HCT116 (cell line): Measurements from ENCODE around the gene MED19. TPM values are rescaled to one million over a fixed set of nuclear protein-coding genes. Genes with fewer than 3 reads are reported as not detected.
A peak's percentile ranks its signal among the peaks of the same experiment; 100 is the strongest.

Source experiments
- ATAC-seq: fragments of 200-7000 bp; cut with Tn5 transposase; 2 replicates; pipeline ENCODE4 v1.9.1; 2020; ENCODE audit warnings: mild to moderate bottlenecking, moderate library complexity
- BruUV-seq: library from RNA; stranded (reverse); fragments of 400-500 nt; replicated peaks from 2 replicates; lab custom pipeline; 2021; lab: Mats Ljungman, UMichigan
- CTCF ChIA-PET: fragments of 300-600 bp; sonication (Branson Sonifier 250); formaldehyde crosslinking; loops from one replicate; lab custom pipeline; 2021; ENCODE audit warnings: antibody characterized with exemption; lab: Charles Lee
- POLR2A ChIA-PET: fragments of 300-600, 350-600 bp; sonication (Branson Sonifier 250); formaldehyde crosslinking; loops from one replicate; lab custom pipeline; 2021; ENCODE audit warnings: antibody characterized with exemption; lab: Charles Lee
- RAD21 ChIA-PET, 2 experiments: fragments of 300-600 bp; sonication (Branson Sonifier 250); formaldehyde crosslinking; loops; one replicate each; lab custom pipeline; 2023; ENCODE audit warnings: low total read pairs in 2 of 2; ENCODE audit not compliant: uncharacterized antibody in 2 of 2, unreplicated experiment in 2 of 2, low non-redundant PET in 1 of 2; lab: Charles Lee
- DNase-seq: peaks from one replicate; pipeline ENCODE4 v3.0.0-alpha.2; 2010; ENCODE audit warnings: low read depth, low spot score
- H2AFZ ChIP-seq: fragments of 200-600 bp; shearing (Covaris generic), sonication (generic); 2 replicates; pipeline ENCODE4 v1.6.1; 2017; ENCODE audit warnings: low read depth, mixed run types, mixed read lengths, antibody characterized with exemption, low read length; ENCODE audit not compliant: poor library complexity, severe bottlenecking
- H3K27ac ChIP-seq: 2 replicates; pipeline ENCODE4 v1.5.1; 2012; ENCODE audit warnings: low read depth, low read length
- H3K27me3 ChIP-seq: fragments of 200-600 bp; sonication (generic); 2 replicates; pipeline ENCODE4 v1.6.1; 2016; ENCODE audit warnings: mixed run types, low read length, mixed read lengths; ENCODE audit not compliant: insufficient read depth
- H3K36me3 ChIP-seq, 2 experiments: fragments of 200-500 bp in 1 of 2; fragments of 200-600 bp in 1 of 2; sonication (Bioruptor generic) in 1 of 2; sonication (generic) in 1 of 2; 2 replicates each; pipeline versions ENCODE4 v1.5.1 to v1.6.1; 2014 to 2016; ENCODE audit warnings: low read length in 2 of 2, inconsistent platforms in 1 of 2, mixed read lengths in 1 of 2, mixed run types in 1 of 2; ENCODE audit not compliant: insufficient read depth in 2 of 2, control insufficient read depth in 1 of 2
- H3K4me1 ChIP-seq, 2 experiments: fragments of 200-600 bp in 1 of 2; sonication (generic) in 1 of 2; 2 replicates each; pipeline versions ENCODE4 v1.5.1 to v1.6.1; 2012 to 2017; ENCODE audit warnings: low read length in 2 of 2, inconsistent platforms in 1 of 2, mild to moderate bottlenecking in 1 of 2, mixed read lengths in 1 of 2, mixed run types in 1 of 2, moderate library complexity in 1 of 2; ENCODE audit not compliant: insufficient read depth in 2 of 2, control insufficient read depth in 1 of 2
- H3K4me2 ChIP-seq: fragments of 200-600 bp; sonication (generic); 2 replicates; pipeline ENCODE4 v1.6.1; 2017; ENCODE audit warnings: mixed run types, low read length, mixed read lengths
- H3K4me3 ChIP-seq, 2 experiments: fragments of 200-600 bp in 1 of 2; sonication (generic) in 1 of 2; replicated peaks in 1 of 2; 2 replicates each; pipeline ENCODE4 v1.5.1; 2011 to 2016; ENCODE audit warnings: low read length in 2 of 2, control low read depth in 1 of 2, low read depth in 1 of 2, mild to moderate bottlenecking in 1 of 2, mixed read lengths in 1 of 2, mixed run types in 1 of 2
- H3K79me2 ChIP-seq: fragments of 200-600 bp; sonication (generic); 2 replicates; pipeline ENCODE4 v1.6.1; 2017; ENCODE audit warnings: mild to moderate bottlenecking, mixed run types, low read length, moderate library complexity, mixed read lengths; ENCODE audit not compliant: insufficient read depth
- H3K9ac ChIP-seq: fragments of 200-600 bp; sonication (generic); 2 replicates; pipeline ENCODE4 v1.6.1; 2016; ENCODE audit warnings: low read length, mixed read lengths
- H3K9me2 ChIP-seq: fragments of 200-600 bp; sonication (generic), shearing (Covaris generic); 2 replicates; pipeline ENCODE4 v1.6.1; 2017; ENCODE audit warnings: mixed run types, mild to moderate bottlenecking, moderate library complexity; ENCODE audit not compliant: insufficient read depth
- H3K9me3 ChIP-seq, 2 experiments: fragments of 200-500 bp in 1 of 2; fragments of 200-600 bp in 1 of 2; sonication (Bioruptor generic) in 1 of 2; sonication (generic) in 1 of 2; 2 replicates each; pipeline ENCODE4 v1.6.1; 2014 to 2017; ENCODE audit warnings: low read length in 2 of 2, mixed read lengths in 2 of 2, inconsistent platforms in 1 of 2, low read depth in 1 of 2, mild to moderate bottlenecking in 1 of 2, mixed run types in 1 of 2, moderate library complexity in 1 of 2; ENCODE audit not compliant: control insufficient read depth in 1 of 2, insufficient read depth in 1 of 2
- H4K20me1 ChIP-seq: fragments of 200-600 bp; sonication (generic), shearing (Covaris generic); 2 replicates; pipeline ENCODE4 v1.6.1; 2017; ENCODE audit warnings: mixed run types, mild to moderate bottlenecking, moderate library complexity; ENCODE audit not compliant: insufficient read depth
- RAD21 ChIP-seq: IDR thresholded peaks from 2 replicates; pipeline ENCODE4 v1.6.1; 2012; ENCODE audit warnings: low read depth, mild to moderate bottlenecking
- ZNF274 ChIP-seq: fragments of 200-500 bp; sonication (Bioruptor generic); IDR thresholded peaks from 2 replicates; pipeline ENCODE4 v1.6.1; 2014; ENCODE audit warnings: mild to moderate bottlenecking, low read depth, low read length, inconsistent platforms
- intact Hi-C: fragments of 100-400 bp; cut with micrococcal nuclease; formaldehyde crosslinking; loops from 2 replicates; pipeline ENCODE4 v1.10.0; 2022
- total RNA-seq: library from RNA; stranded (reverse); gene quantifications from one replicate; pipeline ENCODE4 v1.2.1, GENCODE V29; 2021; ENCODE audit not compliant: unreplicated experiment
- TF ChIP-seq, protein P1 (sequence below), 3 experiments: fragments of 200-600 bp in 1 of 3; sonication (generic) in 1 of 3; IDR thresholded peaks in 2 of 3; conservative IDR thresholded peaks in 1 of 3; 2 replicates each; pipeline ENCODE4 v1.5.1; 2012 to 2017; ENCODE audit warnings: low read depth in 2 of 3, low read length in 2 of 3, antibody characterized with exemption in 1 of 3, borderline replicate concordance in 1 of 3, control low read depth in 1 of 3, mild to moderate bottlenecking in 1 of 3, mixed read lengths in 1 of 3, mixed run types in 1 of 3, moderate library complexity in 1 of 3; ENCODE audit not compliant: insufficient read depth in 1 of 3
- TF ChIP-seq, protein P2 (sequence below): IDR thresholded peaks from 2 replicates; pipeline ENCODE4 v1.6.1; 2012; ENCODE audit warnings: low read depth

The MED19 gene
- total RNA-seq, 1 experiment from 2014 or later = 18.0 TPM

DNA sequence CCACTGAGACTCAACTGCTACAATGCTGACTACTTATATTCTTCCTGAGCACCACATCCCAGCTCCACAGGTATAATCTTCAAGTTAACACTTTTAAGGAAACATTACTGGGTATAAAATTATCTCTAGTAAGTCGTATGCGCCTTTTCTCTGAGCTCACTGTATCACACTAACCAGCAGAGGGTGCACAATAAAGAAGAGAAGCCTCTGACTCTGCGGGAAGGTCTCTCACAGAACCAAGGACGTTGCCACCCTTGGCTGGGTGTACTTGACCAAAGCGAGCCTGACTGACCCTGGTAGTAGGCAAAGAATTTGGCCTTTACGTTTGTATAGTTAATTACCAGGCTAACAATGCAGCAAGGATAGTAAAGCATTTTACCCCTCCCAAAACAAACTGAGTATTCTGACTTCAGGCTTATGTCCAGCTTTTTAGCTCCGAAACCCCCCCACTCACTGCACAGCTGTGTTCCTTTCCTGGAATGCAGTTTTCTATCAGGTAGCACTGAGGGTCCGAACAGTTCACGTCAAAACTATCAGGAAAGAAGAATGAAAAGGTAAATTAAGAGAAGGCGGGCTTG, 39.8 kb upstream of the MED19 start, which contains the start of gene BTBD18:
Gene BTBD18 (minus strand): TSS at position 144 of the 578 bp plus-strand sequence. CDS start 631 bp downstream, outside the sequence.
- H3K4me1 ChIP-seq = peaks cover 0 to 12% of the 10 kb centered on the region in 2 experiments; a peak in 1 of 4 replicates
- H3K9me2 ChIP-seq = no peaks in the 10 kb centered on the region
- H3K9ac ChIP-seq = no peak within 1 kb of the TSS
- no peak for DNase-seq
- no peaks in the 10 kb centered on the region for H3K9me3 ChIP-seq
- ChIA-PET CTCF (interaction anchor here (0.8 to 6.2 kb wide), 9 partner anchors 9 to 765 kb away, joined by 3 to 95 read pairs (median 6); partner anchors contain the start of genes CTNND1 and SELENOH), RAD21 (interaction anchor here (0.8 to 2.6 kb wide), 6 partner anchors 9 to 534 kb away, joined by 3 to 19 read pairs (median 4); no protein-coding TSS in a partner anchor), POLR2A (interaction anchor here (1.2 to 2.2 kb wide), 5 partner anchors 10 to 48 kb away, joined by 3 to 12 read pairs (median 5); partner anchors contain the start of genes CTNND1 and SELENOH)
- H3K4me2 ChIP-seq = no peak within 1 kb of the TSS
- no peaks in the 10 kb centered on the region for H3K36me3 ChIP-seq
- no peak within 1 kb of the TSS for H2AFZ ChIP-seq
- ATAC-seq = peak; percentile 89
- H3K4me3 ChIP-seq = no peak within 1 kb of the TSS
- TF ChIP-seq RAD21 = peak; percentile 77
- TF ChIP-seq, protein P1, sequence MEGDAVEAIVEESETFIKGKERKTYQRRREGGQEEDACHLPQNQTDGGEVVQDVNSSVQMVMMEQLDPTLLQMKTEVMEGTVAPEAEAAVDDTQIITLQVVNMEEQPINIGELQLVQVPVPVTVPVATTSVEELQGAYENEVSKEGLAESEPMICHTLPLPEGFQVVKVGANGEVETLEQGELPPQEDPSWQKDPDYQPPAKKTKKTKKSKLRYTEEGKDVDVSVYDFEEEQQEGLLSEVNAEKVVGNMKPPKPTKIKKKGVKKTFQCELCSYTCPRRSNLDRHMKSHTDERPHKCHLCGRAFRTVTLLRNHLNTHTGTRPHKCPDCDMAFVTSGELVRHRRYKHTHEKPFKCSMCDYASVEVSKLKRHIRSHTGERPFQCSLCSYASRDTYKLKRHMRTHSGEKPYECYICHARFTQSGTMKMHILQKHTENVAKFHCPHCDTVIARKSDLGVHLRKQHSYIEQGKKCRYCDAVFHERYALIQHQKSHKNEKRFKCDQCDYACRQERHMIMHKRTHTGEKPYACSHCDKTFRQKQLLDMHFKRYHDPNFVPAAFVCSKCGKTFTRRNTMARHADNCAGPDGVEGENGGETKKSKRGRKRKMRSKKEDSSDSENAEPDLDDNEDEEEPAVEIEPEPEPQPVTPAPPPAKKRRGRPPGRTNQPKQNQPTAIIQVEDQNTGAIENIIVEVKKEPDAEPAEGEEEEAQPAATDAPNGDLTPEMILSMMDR (IDR thresholded peaks at IDR 0.05 in 2 of 3, conservative IDR thresholded peaks at IDR 0.05 in 1 of 3; ENCODE audit: borderline replicate concordance in 1 of 3, insufficient read depth in 1 of 3, low read depth in 2 of 3, low read length in 2 of 3) = peak; percentile 65 to 69 (median 68)
- no peak for TF ChIP-seq ZNF274
- TF ChIP-seq, protein P2, sequence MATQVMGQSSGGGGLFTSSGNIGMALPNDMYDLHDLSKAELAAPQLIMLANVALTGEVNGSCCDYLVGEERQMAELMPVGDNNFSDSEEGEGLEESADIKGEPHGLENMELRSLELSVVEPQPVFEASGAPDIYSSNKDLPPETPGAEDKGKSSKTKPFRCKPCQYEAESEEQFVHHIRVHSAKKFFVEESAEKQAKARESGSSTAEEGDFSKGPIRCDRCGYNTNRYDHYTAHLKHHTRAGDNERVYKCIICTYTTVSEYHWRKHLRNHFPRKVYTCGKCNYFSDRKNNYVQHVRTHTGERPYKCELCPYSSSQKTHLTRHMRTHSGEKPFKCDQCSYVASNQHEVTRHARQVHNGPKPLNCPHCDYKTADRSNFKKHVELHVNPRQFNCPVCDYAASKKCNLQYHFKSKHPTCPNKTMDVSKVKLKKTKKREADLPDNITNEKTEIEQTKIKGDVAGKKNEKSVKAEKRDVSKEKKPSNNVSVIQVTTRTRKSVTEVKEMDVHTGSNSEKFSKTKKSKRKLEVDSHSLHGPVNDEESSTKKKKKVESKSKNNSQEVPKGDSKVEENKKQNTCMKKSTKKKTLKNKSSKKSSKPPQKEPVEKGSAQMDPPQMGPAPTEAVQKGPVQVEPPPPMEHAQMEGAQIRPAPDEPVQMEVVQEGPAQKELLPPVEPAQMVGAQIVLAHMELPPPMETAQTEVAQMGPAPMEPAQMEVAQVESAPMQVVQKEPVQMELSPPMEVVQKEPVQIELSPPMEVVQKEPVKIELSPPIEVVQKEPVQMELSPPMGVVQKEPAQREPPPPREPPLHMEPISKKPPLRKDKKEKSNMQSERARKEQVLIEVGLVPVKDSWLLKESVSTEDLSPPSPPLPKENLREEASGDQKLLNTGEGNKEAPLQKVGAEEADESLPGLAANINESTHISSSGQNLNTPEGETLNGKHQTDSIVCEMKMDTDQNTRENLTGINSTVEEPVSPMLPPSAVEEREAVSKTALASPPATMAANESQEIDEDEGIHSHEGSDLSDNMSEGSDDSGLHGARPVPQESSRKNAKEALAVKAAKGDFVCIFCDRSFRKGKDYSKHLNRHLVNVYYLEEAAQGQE = no peak
- H4K20me1 ChIP-seq = no peaks in the 10 kb centered on the region
- no peaks in the 10 kb centered on the region for H3K27me3 ChIP-seq
- no TSS peak for BruUV-seq
- intact Hi-C loops = loop anchor here (1.0 to 5.0 kb wide), 2 partner anchors 49 to 771 kb away; no protein-coding TSS in a partner anchor
- no peaks in the 10 kb centered on the region for H3K79me2 ChIP-seq
- H3K27ac ChIP-seq = no peak within 1 kb of the TSS
